ENCODE data around the gene C14orf132. TPM values are rescaled to one million over a fixed set of nuclear protein-coding genes. Genes with fewer than 3 reads are reported as not detected.
A peak's percentile ranks its signal among the peaks of the same experiment; 100 is the strongest.
"Not testable (repeated sequence)": the region's sequence is repeated elsewhere in the genome, so short reads cannot be mapped to it uniquely, and the experiment has no call there.

C14orf132 gene
- total RNA-seq (2014; rRNA removed; shearing (Covaris generic)): 12.1 and 12.5 TPM in 2 replicates

DNA sequence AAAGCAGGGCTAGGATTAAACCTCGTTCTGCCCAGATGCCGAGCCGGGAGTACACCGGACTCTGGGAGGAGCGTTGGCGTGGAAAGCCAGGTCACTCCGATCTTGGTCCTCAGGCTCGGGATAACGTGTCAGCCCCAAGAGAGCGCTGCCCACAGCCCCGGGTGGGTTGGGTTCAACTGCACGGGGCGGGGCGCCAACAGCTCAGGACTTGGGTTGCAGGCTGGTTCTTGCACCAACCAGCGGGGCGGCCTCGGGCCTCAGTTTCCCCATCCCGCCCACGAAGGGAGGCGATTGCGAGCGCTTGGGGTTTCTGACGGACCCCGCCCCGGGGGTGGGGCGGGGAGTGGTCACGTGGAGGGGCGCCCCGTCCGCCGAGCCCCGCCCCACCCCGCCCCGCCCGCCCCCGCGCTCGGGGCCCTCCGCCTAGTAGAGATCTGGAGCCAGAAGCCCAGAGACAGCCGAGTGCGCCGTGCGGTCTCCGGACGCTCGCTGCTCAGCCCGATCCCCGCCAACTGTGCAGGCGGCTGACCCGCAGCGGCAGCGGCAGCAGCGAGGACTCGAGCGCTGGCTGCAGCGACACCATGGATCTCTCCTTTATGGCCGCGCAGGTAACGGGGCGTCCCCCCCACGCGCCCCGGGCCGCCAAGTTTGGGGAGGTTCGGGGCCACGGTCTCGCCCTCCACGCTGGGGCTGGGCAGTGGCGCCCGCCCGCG lies at the start of gene C14orf132:
TSS of gene C14orf132 (plus strand) at position 443 of the 713 bp plus-strand sequence. CDS start at position 582, 139 bp downstream.
- H3K36me3 ChIP-seq (replicated peaks; ENCODE audit: control insufficient read depth, insufficient read depth, low read length): no peaks in the 10 kb centered on the region
- H3K27me3 ChIP-seq (ENCODE audit: control insufficient read depth, insufficient read depth, low read length): peaks cover 41% of the 10 kb centered on the region

GRCh38 chr14:95993768-95994592 lies 45.2 kb upstream of the C14orf132 start:
- Histone ChIP-seq H3K27me3 (ENCODE audit: control insufficient read depth, insufficient read depth, low read length) (no peaks in the 10 kb centered on the region), H3K4me3 (ENCODE audit: insufficient read depth, low read depth, low read length) (no peak overlapping the region), H3K36me3 (replicated peaks; ENCODE audit: control insufficient read depth, insufficient read depth, low read length) (no peaks in the 10 kb centered on the region)
- DNase-seq: peak; percentile 41

More for the DNA sequence above, at the start of gene C14orf132:
- peak; percentile 94 for DNase-seq
- H3K4me3 ChIP-seq (ENCODE audit: insufficient read depth, low read depth, low read length): peak within 1 kb of the TSS; percentile 86

DNA sequence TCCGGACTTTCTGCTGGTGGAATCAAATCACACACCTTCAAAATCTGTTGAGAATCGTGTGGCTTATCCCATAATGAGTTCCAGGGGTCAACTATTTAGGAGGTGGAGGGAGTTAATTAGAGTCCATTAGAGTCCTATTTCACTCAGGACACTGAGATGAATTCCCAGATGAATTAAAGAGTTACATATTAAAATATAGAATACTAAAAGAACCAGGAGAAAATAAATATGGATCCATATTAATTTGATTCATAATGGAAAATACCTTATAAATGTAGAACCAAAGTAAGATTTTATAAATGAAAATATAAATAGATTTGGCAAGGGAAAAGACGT lies 44.6 kb upstream of the C14orf132 start:
- no peak for DNase-seq
- no peak overlapping the region for H3K4me3 ChIP-seq (ENCODE audit: insufficient read depth, low read depth, low read length)
- no peaks in the 10 kb centered on the region for H3K27me3 ChIP-seq (ENCODE audit: control insufficient read depth, insufficient read depth, low read length)
- H3K36me3 ChIP-seq (replicated peaks; ENCODE audit: control insufficient read depth, insufficient read depth, low read length): no peaks in the 10 kb centered on the region

DNA sequence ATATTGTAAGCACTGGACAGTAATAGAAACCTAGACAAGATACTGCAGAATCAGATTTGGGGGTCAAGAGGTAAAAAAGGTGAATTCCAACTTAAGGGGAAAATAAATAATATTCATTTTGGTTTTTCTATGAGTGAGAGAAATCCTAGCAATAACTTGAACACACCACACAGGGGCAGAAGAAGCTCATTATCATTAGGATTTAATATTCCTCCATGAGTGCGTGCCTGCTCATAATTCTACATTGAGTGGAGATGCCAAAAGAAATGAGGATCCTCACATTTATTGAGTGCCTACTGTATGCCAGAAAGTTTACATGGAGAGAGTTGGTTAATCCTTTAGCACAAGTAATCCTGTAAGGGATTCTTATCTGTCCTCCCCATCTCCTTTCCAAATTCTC lies 40.5 kb upstream of the C14orf132 start:
- no peak for DNase-seq
- Histone ChIP-seq H3K4me3 (ENCODE audit: insufficient read depth, low read depth, low read length) (no peak overlapping the region), H3K27me3 (ENCODE audit: control insufficient read depth, insufficient read depth, low read length) (no peaks in the 10 kb centered on the region), H3K36me3 (replicated peaks; ENCODE audit: control insufficient read depth, insufficient read depth, low read length) (no peaks in the 10 kb centered on the region)

GRCh38 chr14:96001866-96002497 lies 37.2 kb upstream of the C14orf132 start:
- no peak for DNase-seq
- H3K27me3 ChIP-seq (ENCODE audit: control insufficient read depth, insufficient read depth, low read length): no peaks in the 10 kb centered on the region
- no peaks in the 10 kb centered on the region for H3K36me3 ChIP-seq (replicated peaks; ENCODE audit: control insufficient read depth, insufficient read depth, low read length)
- H3K4me3 ChIP-seq (ENCODE audit: insufficient read depth, low read depth, low read length): no peak overlapping the region

GRCh38 chr14:96002498-96002884 lies 36.7 kb upstream of the C14orf132 start:
- no peaks in the 10 kb centered on the region for H3K36me3 ChIP-seq (replicated peaks; ENCODE audit: control insufficient read depth, insufficient read depth, low read length)
- H3K27me3 ChIP-seq (ENCODE audit: control insufficient read depth, insufficient read depth, low read length): no peaks in the 10 kb centered on the region
- DNase-seq: no peak

DNA sequence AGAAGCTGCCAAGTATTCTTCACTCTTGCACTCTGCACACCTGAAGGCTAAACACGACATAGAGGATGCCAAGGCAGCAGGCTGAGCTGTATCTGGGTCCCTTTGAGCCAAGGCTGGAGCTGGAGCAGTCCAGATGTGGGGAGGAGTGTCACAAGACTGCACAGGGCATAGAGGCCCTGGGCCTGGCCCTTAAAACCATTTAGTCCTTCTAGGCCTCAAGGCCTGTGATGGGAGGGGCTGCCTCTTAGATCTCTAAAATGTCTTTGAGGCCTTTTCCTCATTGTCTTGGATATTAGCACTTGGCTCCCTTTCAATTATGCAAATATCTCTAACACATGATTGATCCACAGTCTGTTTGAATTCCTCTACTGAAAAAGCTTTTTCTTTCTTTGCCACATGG lies 28.0 kb upstream of the C14orf132 start:
- DNase-seq: no peak
- no peaks in the 10 kb centered on the region for H3K27me3 ChIP-seq (ENCODE audit: control insufficient read depth, insufficient read depth, low read length)
- H3K36me3 ChIP-seq (replicated peaks; ENCODE audit: control insufficient read depth, insufficient read depth, low read length): no peaks in the 10 kb centered on the region
- H3K4me3 ChIP-seq (ENCODE audit: insufficient read depth, low read depth, low read length): no peak overlapping the region

More at GRCh38 chr14:96002498-96002884, 36.7 kb upstream of the C14orf132 start:
- no peak overlapping the region for H3K4me3 ChIP-seq (ENCODE audit: insufficient read depth, low read depth, low read length)

DNA sequence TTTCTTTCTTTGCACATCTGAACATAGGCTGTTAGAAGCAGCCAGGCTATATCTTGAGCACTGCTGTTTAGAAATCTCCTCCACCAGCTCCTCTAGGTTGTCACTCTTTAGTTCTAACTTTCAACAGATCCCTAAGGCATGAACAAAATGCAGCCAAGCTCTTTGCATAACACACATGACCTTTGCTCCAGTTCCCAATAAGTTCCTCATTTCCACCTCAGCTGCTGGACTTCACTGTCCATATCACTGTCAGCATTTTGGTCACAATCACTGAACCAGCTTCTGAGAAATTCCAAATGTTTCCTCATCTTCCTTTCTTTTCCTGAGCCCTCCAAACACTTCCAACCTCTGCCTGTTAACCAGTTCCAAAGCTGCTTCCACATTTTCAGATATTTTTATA lies 27.6 kb upstream of the C14orf132 start:
- DNase-seq: no peak
- no peaks in the 10 kb centered on the region for H3K27me3 ChIP-seq (ENCODE audit: control insufficient read depth, insufficient read depth, low read length)
- no peaks in the 10 kb centered on the region for H3K36me3 ChIP-seq (replicated peaks; ENCODE audit: control insufficient read depth, insufficient read depth, low read length)
- H3K4me3 ChIP-seq (ENCODE audit: insufficient read depth, low read depth, low read length): no peak overlapping the region

DNA sequence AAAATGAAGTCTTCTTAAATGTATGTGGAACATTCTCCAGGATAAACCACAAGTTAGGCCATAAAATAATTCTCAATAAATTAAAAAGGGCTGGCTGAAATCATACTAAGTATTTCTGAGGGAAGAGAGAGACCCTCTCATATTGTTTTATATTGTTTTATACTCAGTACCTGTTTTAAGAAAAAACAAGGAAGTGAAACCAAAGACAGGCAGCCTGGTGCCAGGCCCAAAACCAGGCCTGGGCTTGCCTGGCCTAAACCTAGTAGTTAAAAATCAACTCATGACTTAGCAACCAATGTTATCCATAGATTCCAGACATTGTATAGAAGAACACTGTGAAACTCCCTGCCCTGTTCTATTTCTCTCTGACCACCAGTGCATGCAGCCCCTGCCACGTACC lies 26.4 kb upstream of the C14orf132 start:
- not testable (repeated sequence) for H3K36me3 ChIP-seq (replicated peaks; ENCODE audit: control insufficient read depth, insufficient read depth, low read length); DNase-seq; H3K27me3 ChIP-seq (ENCODE audit: control insufficient read depth, insufficient read depth, low read length); H3K4me3 ChIP-seq (ENCODE audit: insufficient read depth, low read depth, low read length)

DNA sequence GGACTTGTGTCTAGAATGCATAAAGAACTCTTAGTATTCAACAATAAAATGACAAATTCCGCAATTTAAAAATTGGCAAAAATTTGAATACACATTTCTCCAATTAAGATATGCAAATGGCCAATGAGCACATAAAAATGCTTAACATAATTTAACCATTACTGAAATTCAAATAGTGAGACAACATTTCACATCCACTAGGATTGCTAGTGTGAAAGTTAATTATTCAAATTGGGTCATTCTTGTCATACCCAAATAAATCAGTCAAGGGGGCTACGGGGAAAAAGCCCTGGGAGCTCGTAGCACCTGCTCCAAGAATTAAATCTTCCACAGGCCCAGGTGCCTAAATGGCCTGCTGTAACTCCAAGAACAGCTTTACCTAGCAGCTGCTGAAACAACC lies 25.0 kb upstream of the C14orf132 start:
- Histone ChIP-seq H3K27me3 (ENCODE audit: control insufficient read depth, insufficient read depth, low read length) (no peaks in the 10 kb centered on the region; the same call in 1 of the 2 replicates), H3K4me3 (ENCODE audit: insufficient read depth, low read depth, low read length) (no peak overlapping the region), H3K36me3 (replicated peaks; ENCODE audit: control insufficient read depth, insufficient read depth, low read length) (no peaks in the 10 kb centered on the region)
- no peak for DNase-seq

DNA sequence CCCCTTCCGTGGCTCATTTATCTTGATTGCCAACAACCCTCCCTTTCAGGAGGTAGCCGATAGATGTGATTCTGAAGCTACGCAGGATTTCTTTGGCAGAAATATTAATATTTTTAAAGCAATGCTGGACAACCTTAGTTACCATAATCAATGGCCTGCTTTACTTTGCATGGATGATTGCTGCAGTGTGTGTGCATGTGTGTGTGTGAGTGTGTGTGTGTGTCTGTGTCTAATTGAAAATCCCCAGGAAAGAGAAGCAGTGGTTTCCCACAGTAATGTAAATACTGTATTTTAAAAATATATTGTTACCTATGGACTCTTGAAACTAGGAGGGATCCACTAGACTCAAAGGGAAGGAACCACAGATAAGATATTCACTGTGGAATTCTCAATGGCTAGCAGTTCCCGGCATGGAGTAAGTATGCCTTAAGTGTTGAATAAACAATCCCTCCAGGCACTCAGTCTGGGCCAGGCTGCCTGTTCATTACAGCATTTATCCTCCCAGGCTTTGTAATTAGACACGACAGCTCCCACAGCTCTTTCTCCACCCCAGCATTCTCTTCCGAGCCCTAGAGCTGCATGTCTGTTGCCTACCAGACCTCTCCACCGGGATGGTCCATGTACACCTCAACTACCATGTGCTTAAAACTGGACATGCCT lies 22.5 kb upstream of the C14orf132 start:
- no peak for DNase-seq
- no peak overlapping the region for H3K4me3 ChIP-seq (ENCODE audit: insufficient read depth, low read depth, low read length)
- H3K27me3 ChIP-seq (ENCODE audit: control insufficient read depth, insufficient read depth, low read length): no peaks in the 10 kb centered on the region; the same call in 1 of the 2 replicates
- H3K36me3 ChIP-seq (replicated peaks; ENCODE audit: control insufficient read depth, insufficient read depth, low read length): no peaks in the 10 kb centered on the region

DNA sequence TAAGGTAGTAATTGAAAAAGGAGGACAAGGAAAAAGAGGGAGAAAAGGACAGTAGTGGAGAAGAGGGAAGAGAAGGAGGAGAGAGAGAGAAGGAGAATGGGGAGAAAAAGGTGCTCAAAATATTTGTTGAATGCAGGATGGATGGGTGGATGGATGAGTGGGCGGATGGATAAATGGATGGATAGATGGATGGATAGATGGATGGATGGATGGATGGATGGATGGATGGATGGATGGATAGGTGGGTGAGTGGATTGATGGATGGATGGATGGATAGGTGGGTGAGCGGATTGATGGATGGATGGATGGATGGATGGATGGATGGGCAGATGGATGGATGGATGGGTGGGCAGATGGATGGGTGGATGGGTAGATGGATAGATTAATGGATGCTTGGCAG lies 21.3 kb upstream of the C14orf132 start:
- H3K27me3 ChIP-seq (ENCODE audit: control insufficient read depth, insufficient read depth, low read length): no peaks in the 10 kb centered on the region; the same call in 1 of the 2 replicates
- H3K36me3 ChIP-seq (replicated peaks; ENCODE audit: control insufficient read depth, insufficient read depth, low read length): no peaks in the 10 kb centered on the region
- no peak overlapping the region for H3K4me3 ChIP-seq (ENCODE audit: insufficient read depth, low read depth, low read length)
- no peak for DNase-seq

GRCh38 chr14:96027431-96028355 lies 11.5 kb upstream of the C14orf132 start:
- no peak for DNase-seq
- no peaks in the 10 kb centered on the region for H3K36me3 ChIP-seq (replicated peaks; ENCODE audit: control insufficient read depth, insufficient read depth, low read length)
- H3K4me3 ChIP-seq (ENCODE audit: insufficient read depth, low read depth, low read length): no peak overlapping the region
- H3K27me3 ChIP-seq (ENCODE audit: control insufficient read depth, insufficient read depth, low read length): no peaks in the 10 kb centered on the region; the same call in 1 of the 2 replicates

Measured in H7 (cell line).